Activated naive CD8-positive, alpha-beta T cell treated with anti-CD3 and anti-CD28 coated beads, Interleukin-2, amount 10 ng/mL, durations not matched to agents 7 days and 5 days (primary cell): ENCODE data around the gene PDE8A. TPM values are rescaled to one million over a fixed set of nuclear protein-coding genes. Genes with fewer than 3 reads are reported as not detected.
A peak's percentile ranks its signal among the peaks of the same experiment; 100 is the strongest.

Source experiments
- ATAC-seq: fragments of 150-1000 bp; cut with Tn5 transposase; one replicate; pipeline ENCODE4 v1.10.0; 2021; ENCODE audit warnings: low read depth, moderate library complexity
- POLR2A ChIA-PET: fragments of 350-600 bp; sonication (Branson Sonifier 250); formaldehyde crosslinking; loops from one replicate; lab custom pipeline; 2021; ENCODE audit warnings: antibody characterized with exemption; lab: Charles Lee
- DNase-seq: peaks from one replicate; pipeline ENCODE4 v3.0.0; 2021
- H3K27ac Mint-ChIP-seq: one replicate; pipeline ENCODE4 v1.8.0; 2022; ENCODE audit warnings: mild to moderate bottlenecking, mixed read lengths
- H3K27me3 Mint-ChIP-seq: one replicate; pipeline ENCODE4 v1.8.0; 2022; ENCODE audit warnings: mild to moderate bottlenecking, moderate library complexity, mixed read lengths
- H3K36me3 Mint-ChIP-seq: one replicate; pipeline ENCODE4 v1.8.0; 2021; ENCODE audit warnings: mild to moderate bottlenecking, mixed read lengths
- H3K4me1 Mint-ChIP-seq: one replicate; pipeline ENCODE4 v1.8.0; 2021; ENCODE audit warnings: mixed read lengths
- H3K4me3 Mint-ChIP-seq: one replicate; pipeline ENCODE4 v1.8.0; 2022; ENCODE audit warnings: mild to moderate bottlenecking, moderate library complexity, mixed read lengths
- H3K9me3 Mint-ChIP-seq: one replicate; pipeline ENCODE4 v1.8.0; 2021; ENCODE audit warnings: mixed read lengths
- total RNA-seq, 2 experiments: library from RNA; stranded (reverse); gene quantifications; one replicate each; pipeline ENCODE4 v1.2.3, GENCODE V29; 2021

PDE8A gene
- total RNA-seq, 2 experiments from 2014 or later: 22.3 to 27.7 TPM

DNA sequence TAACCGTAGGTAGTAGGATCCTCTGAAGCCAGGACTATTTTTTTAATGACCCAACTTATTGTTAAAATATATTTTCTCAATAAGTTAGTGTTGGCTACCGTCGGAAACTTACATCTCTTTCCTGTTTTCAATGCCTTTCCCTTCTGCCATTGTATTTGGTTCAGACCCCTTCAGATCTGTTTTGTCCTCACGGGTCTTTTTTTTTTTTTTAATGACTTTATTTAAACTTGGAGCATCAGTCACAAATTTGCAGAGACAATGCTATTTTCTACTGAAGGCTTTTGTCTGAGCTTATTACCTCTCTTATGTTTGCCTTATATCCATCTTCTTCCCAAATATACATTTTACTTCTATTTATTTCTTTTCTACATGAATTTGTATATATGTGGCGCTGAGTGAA lies 47.6 kb downstream of the PDE8A start:
- no peak overlapping the region for H3K27ac Mint-ChIP-seq
- H3K4me1 Mint-ChIP-seq: peaks cover 58% of the 10 kb centered on the region
- no peaks in the 10 kb centered on the region for H3K27me3 Mint-ChIP-seq
- peaks cover 6% of the 10 kb centered on the region for H3K36me3 Mint-ChIP-seq
- H3K9me3 Mint-ChIP-seq: no peaks in the 10 kb centered on the region
- POLR2A ChIA-PET: no interaction called here
- ATAC-seq: no peak
- no peak for DNase-seq
- H3K4me3 Mint-ChIP-seq: no peak overlapping the region

DNA sequence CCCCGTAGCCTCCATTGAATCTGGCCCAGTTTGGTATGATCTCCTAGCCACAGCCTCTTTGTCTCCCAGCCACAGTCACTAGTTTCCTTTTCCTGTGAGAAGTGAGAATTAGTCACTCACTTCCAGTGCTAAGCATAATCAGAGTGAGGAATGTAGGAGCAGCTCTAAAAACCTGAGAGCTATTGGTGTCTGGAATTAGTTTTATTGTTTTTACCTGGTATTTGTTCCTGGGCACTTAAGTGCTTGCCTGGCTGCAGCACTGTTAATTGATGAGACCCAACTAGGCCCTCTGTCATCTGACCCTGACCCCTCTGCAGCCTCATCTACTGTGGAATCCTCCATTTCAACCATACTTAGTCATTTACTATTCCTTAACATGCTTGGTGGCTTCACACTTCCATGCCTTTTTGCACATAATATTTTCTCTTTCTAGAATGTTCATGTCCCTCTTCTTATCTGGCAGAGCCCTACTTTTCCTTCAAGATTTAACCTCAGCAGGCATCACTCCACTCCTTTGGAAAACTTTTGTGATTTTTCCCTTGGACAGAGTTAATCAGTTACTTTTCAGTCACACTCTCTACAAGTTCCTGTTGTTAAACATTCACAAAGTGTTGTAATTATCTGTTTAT lies 48.8 kb downstream of the PDE8A start:
- Mint-ChIP-seq H3K4me3 (peak overlapping the region; percentile 52), H3K27me3 (no peaks in the 10 kb centered on the region), H3K4me1 (peaks cover 51% of the 10 kb centered on the region), H3K27ac (peak overlapping the region; percentile 72), H3K36me3 (peaks cover 9% of the 10 kb centered on the region), H3K9me3 (no peaks in the 10 kb centered on the region)
- POLR2A ChIA-PET: interaction anchor here (0.6 kb wide), 1 partner anchor 50 kb away, joined by 4 read pairs; no protein-coding TSS in a partner anchor
- no peak for DNase-seq
- ATAC-seq: peak; percentile 65

DNA sequence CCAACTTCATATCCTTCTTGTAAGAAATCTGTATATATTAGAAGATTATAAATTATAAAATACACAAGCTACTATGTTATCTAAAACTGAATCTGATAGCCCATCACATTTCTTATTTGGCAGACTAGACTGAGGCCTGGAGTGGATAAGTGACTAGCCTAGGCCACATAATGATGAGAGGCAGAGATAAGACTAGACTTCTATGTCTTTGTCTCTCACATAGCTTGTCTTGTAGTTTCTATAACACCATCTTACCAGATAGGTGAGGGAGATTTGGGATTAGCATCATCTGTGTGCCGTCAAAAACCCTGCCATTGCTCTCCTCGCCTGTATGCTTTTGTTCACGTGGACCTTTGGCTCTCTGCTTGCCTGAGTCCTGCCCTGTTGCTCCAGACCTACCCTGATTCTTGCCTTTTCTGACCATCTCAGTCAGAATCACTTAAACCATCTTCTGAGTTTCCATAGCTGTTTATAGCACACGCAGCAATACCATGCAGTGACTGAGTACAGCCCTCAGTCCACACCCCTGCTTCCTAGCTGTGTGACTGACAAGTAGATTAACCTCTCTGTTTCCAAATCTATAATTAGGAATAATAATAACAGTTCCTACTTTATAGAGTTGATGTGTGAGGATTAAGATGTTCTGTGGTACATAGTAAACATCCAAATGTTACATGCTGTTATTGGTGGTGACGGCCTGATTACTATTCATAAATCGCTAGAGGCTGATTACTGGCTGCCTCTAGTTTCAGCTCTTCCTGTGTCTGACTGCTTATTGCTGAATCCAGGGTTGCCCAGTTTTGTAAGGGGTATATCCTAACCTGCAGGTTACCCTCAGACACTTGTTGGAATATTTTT lies 49.7 kb downstream of the PDE8A start:
- peaks cover 9% of the 10 kb centered on the region for H3K36me3 Mint-ChIP-seq
- DNase-seq (no peak), ATAC-seq (peak; percentile 32)
- H3K27me3 Mint-ChIP-seq: no peaks in the 10 kb centered on the region
- H3K9me3 Mint-ChIP-seq: no peaks in the 10 kb centered on the region
- H3K27ac Mint-ChIP-seq: no peak overlapping the region
- H3K4me1 Mint-ChIP-seq: peaks cover 53% of the 10 kb centered on the region
- POLR2A ChIA-PET: interaction anchor here (1.6 kb wide), 1 partner anchor 13 kb away, joined by 4 read pairs; no protein-coding TSS in a partner anchor
- H3K4me3 Mint-ChIP-seq: peak overlapping the region; percentile 26

DNA sequence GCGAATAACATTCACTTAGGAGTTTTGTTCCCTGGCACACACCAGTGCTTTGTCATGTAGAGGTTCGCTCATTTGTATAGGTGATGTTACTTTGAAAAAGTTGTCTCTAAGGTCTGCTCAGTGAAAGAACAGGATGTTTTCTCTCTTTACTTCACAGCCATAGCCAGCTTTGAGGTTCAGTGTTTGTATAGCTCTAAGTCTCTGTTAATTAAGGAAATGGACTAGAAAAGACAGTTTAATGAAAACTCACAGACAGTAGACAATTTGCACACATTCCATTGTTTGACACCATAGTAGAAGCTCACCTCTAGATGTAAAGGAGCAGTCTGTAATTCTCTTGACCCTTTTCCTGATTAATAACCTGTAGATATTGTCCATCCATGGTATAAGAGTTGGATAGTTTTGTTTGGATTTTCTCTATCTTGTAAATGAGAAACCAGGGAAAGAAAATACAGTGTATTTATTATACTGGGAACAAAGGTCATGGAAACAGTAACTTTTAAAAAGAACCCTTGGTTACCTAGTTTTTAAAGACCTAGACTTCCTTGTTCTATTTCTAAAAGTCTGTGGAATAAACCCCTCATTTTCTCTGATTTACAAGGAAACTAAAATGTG lies 50.4 kb downstream of the PDE8A start:
- Mint-ChIP-seq H3K36me3 (peaks cover 9% of the 10 kb centered on the region), H3K27ac (no peak overlapping the region), H3K4me3 (peak overlapping the region; percentile 26), H3K4me1 (peaks cover 53% of the 10 kb centered on the region), H3K9me3 (no peaks in the 10 kb centered on the region), H3K27me3 (no peaks in the 10 kb centered on the region)
- no peak for DNase-seq
- ATAC-seq: peak; percentile 47
- POLR2A ChIA-PET: interaction anchor here (1.6 kb wide), 1 partner anchor 13 kb away, joined by 4 read pairs; no protein-coding TSS in a partner anchor

DNA sequence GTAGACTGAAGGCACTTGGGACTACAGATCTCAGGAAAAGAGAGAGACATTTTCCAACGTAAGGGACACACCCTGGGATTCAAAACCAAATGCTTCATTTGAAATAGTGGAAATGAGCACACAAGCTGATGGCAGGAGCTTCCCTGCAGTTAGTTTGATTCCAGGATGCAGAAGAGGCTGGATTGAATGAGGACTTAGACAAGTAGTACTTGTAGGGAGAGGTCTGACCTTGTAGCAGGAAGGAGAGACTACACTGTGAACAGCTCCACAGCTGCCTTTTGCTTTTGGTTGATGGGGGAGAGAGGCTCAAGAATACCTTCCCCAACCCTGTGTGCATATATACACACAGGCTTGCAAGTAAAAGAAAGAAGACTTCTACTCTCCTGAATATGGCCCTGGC lies 51.5 kb downstream of the PDE8A start:
- Mint-ChIP-seq H3K36me3 (peaks cover 9% of the 10 kb centered on the region), H3K4me1 (peaks cover 52% of the 10 kb centered on the region), H3K27ac (no peak overlapping the region), H3K27me3 (no peaks in the 10 kb centered on the region), H3K4me3 (no peak overlapping the region), H3K9me3 (no peaks in the 10 kb centered on the region)
- POLR2A ChIA-PET: no interaction called here
- ATAC-seq: no peak
- DNase-seq: no peak

DNA sequence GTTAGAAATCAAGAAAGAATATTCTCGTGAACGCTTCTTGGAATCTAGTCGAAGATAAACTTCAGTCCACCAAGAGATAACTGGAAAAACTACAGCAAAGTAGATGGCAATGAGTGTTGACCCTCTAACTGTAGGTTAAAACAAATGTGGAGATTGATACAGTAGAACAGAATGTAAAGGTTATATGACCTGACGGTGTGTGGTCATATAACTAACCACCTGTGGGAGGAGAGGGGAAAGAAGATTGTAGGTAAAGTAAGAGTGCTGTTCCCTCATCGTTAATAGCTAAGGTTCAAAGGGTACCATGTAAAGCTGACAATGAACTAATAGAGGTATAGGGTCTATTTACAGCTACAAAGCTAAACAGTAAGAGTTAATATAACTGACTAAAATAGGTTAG lies 52.6 kb downstream of the PDE8A start:
- ATAC-seq (no peak), DNase-seq (no peak)
- Mint-ChIP-seq H3K27ac (no peak overlapping the region), H3K27me3 (no peaks in the 10 kb centered on the region), H3K4me3 (no peak overlapping the region), H3K36me3 (peaks cover 7% of the 10 kb centered on the region), H3K4me1 (peaks cover 45% of the 10 kb centered on the region), H3K9me3 (no peaks in the 10 kb centered on the region)
- POLR2A ChIA-PET: no interaction called here

DNA sequence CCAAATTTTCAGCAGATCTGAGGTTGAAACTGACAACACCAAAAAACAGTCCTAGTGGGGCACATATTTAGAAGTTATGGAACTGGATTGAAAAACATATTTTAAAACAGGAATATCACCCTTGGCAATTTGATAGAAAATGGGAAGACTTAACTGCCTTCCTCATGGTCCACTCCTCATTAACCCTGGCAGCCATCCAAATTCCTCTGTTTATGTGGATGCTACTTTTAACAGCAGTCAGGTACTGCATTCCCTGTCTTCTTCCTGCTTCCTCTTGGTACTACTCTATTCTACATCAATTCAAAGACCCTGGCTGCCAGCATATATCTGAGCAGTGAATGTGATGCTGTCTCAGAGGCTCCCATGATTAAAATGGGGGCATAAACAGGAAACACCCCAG lies 54.3 kb downstream of the PDE8A start:
- H3K27me3 Mint-ChIP-seq: no peaks in the 10 kb centered on the region
- H3K36me3 Mint-ChIP-seq: peaks cover 7% of the 10 kb centered on the region
- H3K4me1 Mint-ChIP-seq: peaks cover 31% of the 10 kb centered on the region
- ATAC-seq (no peak), DNase-seq (no peak)
- POLR2A ChIA-PET: no interaction called here
- no peak overlapping the region for H3K27ac Mint-ChIP-seq
- H3K4me3 Mint-ChIP-seq: no peak overlapping the region
- H3K9me3 Mint-ChIP-seq: no peaks in the 10 kb centered on the region

DNA sequence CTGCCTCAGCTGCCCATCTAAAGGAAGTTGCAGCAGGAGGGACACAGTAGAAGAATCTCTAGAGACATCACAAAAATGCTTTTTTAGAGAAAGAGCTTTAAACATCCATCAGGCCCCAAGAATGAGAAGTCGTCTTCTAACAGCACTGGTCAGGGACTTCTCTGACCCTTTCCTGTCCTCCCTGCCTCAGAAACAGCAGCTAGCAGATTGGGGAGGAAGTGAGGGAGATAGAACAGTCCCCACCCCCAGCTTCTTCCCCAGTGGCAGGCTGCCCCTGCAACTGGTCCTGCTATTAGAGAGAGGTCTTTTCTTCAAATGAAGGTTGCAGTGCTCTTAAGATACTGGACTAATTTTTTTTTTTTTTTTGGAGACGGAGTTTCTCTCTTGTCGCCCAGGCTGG lies 55.1 kb downstream of the PDE8A start:
- H3K36me3 Mint-ChIP-seq: peaks cover 7% of the 10 kb centered on the region
- no peaks in the 10 kb centered on the region for H3K9me3 Mint-ChIP-seq
- ATAC-seq (no peak), DNase-seq (no peak)
- peaks cover 24% of the 10 kb centered on the region for H3K4me1 Mint-ChIP-seq
- POLR2A ChIA-PET: no interaction called here
- no peak overlapping the region for H3K4me3 Mint-ChIP-seq
- H3K27ac Mint-ChIP-seq: no peak overlapping the region
- H3K27me3 Mint-ChIP-seq: no peaks in the 10 kb centered on the region

DNA sequence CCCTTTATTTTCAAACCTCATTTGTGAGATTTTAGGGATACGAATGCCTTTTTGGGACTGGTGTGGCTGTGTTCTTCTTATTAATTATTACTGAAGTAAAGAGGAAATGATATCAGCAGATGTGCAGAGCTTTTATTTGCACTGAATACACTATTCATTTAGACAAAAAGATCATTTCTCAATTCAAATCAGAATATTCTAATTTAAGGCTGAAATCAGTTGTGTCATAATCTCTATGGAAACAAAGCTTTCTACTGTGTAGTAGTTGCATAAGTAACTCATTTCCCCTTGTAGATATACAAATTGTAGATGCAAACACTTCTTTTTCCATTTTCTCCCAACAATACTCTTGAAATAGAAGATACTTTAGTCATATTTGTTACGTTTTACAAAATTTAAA lies 56.0 kb downstream of the PDE8A start:
- no peak for ATAC-seq
- no peak overlapping the region for H3K4me3 Mint-ChIP-seq
- POLR2A ChIA-PET: no interaction called here
- H3K4me1 Mint-ChIP-seq: peaks cover 19% of the 10 kb centered on the region
- no peak overlapping the region for H3K27ac Mint-ChIP-seq
- H3K36me3 Mint-ChIP-seq: peaks cover 7% of the 10 kb centered on the region
- H3K27me3 Mint-ChIP-seq: no peaks in the 10 kb centered on the region
- H3K9me3 Mint-ChIP-seq: no peaks in the 10 kb centered on the region
- DNase-seq: no peak

DNA sequence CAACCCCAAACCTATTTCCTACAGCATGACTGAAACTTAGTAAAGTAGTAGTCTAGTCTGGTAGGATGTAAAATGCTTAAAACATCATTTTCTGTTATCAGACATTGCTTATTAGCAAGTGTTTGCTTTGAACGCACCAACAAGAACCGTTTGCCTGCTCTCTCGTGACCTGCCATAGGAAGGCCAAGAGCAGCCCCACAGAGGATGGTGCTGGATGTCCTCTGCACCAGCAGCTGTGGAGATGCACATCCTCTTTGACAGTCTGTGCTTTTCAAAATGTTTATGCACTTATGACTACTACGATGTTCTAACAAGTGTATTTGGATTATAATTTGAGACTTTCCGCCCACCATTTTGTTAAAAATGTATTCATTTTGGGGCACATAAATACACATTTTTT lies 59.6 kb downstream of the PDE8A start:
- Mint-ChIP-seq H3K27me3 (no peaks in the 10 kb centered on the region), H3K4me1 (peaks cover 23% of the 10 kb centered on the region), H3K9me3 (no peaks in the 10 kb centered on the region), H3K27ac (no peak overlapping the region), H3K36me3 (no peaks in the 10 kb centered on the region), H3K4me3 (no peak overlapping the region)
- POLR2A ChIA-PET: no interaction called here
- no peak for DNase-seq
- no peak for ATAC-seq

DNA sequence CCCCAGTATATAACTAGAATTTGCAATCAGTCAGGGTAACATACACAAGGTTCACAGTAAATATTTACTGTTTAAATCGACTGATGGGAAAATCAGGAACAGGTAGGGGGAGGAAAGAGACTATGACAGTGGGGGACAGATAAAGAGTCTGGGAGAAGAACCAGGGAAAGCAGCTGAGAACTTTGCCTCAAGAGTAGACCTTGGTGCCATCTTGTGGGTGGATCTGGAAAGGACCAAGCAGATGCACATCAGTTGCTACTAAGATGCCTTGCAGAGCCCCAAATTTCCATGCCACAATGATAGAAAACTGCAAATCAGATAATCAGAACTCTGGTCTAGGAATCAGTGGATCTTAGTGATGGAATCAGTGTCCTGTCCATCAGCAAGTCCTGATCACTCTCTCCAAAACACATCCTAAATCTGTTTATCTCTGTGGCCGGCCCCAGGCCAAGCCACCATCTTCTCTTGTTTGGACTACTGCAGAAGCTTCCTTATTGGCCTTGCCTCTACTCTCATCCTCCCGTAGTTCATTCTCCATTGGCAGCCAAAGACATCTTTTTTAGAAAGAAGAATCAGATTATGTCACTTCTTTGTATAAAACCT lies 62.7 kb downstream of the PDE8A start:
- no peak for DNase-seq
- peak; percentile 46 for ATAC-seq
- H3K27ac Mint-ChIP-seq: no peak overlapping the region
- H3K36me3 Mint-ChIP-seq: peaks cover 2% of the 10 kb centered on the region
- no peak overlapping the region for H3K4me3 Mint-ChIP-seq
- H3K27me3 Mint-ChIP-seq: no peaks in the 10 kb centered on the region
- no peaks in the 10 kb centered on the region for H3K9me3 Mint-ChIP-seq
- POLR2A ChIA-PET: interaction anchor here (0.9 to 1.2 kb wide), 4 partner anchors 13 to 390 kb away, joined by 3 to 6 read pairs (median 4); partner anchors contain the start of gene WDR73
- H3K4me1 Mint-ChIP-seq: peaks cover 30% of the 10 kb centered on the region

DNA sequence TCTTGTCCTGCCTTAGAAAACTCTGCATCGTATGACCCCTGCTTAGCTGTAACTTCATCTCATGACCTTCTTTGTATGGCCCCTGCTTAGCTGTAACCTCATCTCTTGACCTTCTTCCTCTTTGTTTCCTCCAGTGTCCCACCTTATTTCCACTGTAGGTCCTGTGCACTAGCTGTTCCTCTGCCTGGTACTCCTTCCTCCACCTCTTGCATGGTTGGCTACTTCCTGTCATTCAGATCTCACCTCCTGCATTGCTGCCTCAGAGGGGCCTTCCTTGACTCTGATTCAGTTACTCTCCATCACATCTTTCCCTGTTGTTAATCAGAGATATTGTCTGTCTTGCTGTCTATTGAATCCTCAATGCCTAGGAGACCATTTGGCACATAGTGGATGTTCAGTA lies 63.2 kb downstream of the PDE8A start:
- DNase-seq (no peak), ATAC-seq (peak; percentile 43)
- Mint-ChIP-seq H3K27ac (peak overlapping the region; percentile 75), H3K9me3 (no peaks in the 10 kb centered on the region), H3K4me3 (no peak overlapping the region), H3K36me3 (peaks cover 4% of the 10 kb centered on the region), H3K27me3 (no peaks in the 10 kb centered on the region), H3K4me1 (peaks cover 28% of the 10 kb centered on the region)
- POLR2A ChIA-PET: interaction anchor here (0.9 to 1.2 kb wide), 4 partner anchors 13 to 391 kb away, joined by 3 to 6 read pairs (median 4); partner anchors contain the start of gene WDR73

DNA sequence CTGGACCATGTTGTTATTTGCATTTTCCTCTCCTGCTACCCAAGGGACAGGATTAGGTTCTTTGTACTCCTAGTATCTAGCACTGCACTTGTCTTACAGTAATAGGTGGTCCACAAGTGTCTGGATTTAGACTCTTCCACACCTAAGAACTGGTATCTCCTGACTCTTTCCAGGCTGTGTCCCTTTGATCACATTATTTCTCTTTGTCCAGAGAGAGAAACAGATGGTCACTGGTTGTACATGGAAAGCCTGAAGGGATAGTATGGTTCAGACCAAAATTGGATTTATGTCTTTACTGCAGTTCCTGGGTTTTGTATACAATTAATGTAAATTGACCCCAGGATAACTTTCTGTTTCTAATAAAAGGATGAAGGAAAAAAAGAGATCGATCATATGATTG lies 64.0 kb downstream of the PDE8A start:
- H3K4me3 Mint-ChIP-seq: no peak overlapping the region
- H3K27me3 Mint-ChIP-seq: no peaks in the 10 kb centered on the region
- H3K4me1 Mint-ChIP-seq: peaks cover 29% of the 10 kb centered on the region
- ATAC-seq: no peak
- H3K36me3 Mint-ChIP-seq: peaks cover 7% of the 10 kb centered on the region
- POLR2A ChIA-PET: interaction anchor here (0.6 to 1.3 kb wide), 2 partner anchors 24 to 65 kb away, joined by 3 to 5 read pairs; no protein-coding TSS in a partner anchor
- no peak overlapping the region for H3K27ac Mint-ChIP-seq
- peaks cover 2% of the 10 kb centered on the region for H3K9me3 Mint-ChIP-seq
- DNase-seq: no peak
